ENCODE results near the gene PHC2.

PHC2 gene

GRCh38 chr1:33369081-33369480, 61.8 kb downstream of the PHC2 start:
- TF ChIP-seq CTCF (IDR thresholded peaks at IDR 0.05; ENCODE audit: extremely low read depth, missing control alignments), result no peak
- no peak for DNase-seq (ENCODE audit: low spot score)

GRCh38 chr1:33368431-33368830, 62.5 kb downstream of the PHC2 start:
- DNase-seq (ENCODE audit: low spot score), result no peak
- no peak for TF ChIP-seq CTCF (IDR thresholded peaks at IDR 0.05; ENCODE audit: extremely low read depth, missing control alignments)

- peak; percentile 91 for DNase-seq (ENCODE audit: low spot score)
- TF ChIP-seq CTCF (IDR thresholded peaks at IDR 0.05; ENCODE audit: extremely low read depth, missing control alignments), result peak; percentile 92
These were observed 63.1 kb downstream of the PHC2 start for GRCh38 chr1:33367485-33368405.

DNA sequence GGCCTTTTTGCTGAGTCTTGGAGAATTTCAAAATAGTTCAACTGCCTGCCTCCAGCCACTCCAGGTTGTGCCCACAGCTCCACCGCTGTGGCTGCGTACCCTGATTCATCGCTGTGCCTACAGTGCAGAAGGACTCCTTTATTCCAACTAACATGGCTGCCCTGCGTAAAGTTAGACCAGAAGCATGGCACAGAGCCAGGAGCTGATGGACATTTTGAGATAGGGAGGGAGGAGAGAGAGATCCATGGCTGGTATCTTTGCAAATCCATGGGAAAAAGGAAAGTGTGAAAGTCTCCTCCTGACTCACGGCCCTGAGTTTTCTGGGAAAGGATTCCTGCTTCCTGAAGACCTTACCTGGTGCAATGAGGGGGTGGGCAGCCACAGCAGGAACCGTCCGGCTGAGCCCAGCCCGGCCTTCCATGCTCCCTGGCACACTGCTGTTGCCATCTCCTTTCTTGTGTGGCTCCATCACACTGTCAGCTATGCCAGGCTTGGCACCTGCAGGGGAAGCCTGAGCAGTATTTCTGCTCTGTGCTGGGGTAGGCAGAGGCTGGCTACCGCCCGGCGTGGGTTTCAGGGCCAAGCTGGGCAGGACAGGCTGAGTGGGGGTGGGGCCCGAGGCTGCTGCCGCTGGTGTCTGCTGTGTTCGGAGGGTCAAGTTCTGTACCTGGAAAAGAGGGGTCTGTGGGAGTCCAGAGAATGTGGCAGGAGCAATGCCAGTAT, 64.0 kb downstream of the PHC2 start:
- TF ChIP-seq CTCF (IDR thresholded peaks at IDR 0.05; ENCODE audit: extremely low read depth, missing control alignments), result no peak
- DNase-seq (ENCODE audit: low spot score), result no peak

GRCh38 chr1:33365560-33365997, 65.3 kb downstream of the PHC2 start:
- DNase-seq (ENCODE audit: low spot score), result no peak
- TF ChIP-seq CTCF (IDR thresholded peaks at IDR 0.05; ENCODE audit: extremely low read depth, missing control alignments), result no peak

DNA sequence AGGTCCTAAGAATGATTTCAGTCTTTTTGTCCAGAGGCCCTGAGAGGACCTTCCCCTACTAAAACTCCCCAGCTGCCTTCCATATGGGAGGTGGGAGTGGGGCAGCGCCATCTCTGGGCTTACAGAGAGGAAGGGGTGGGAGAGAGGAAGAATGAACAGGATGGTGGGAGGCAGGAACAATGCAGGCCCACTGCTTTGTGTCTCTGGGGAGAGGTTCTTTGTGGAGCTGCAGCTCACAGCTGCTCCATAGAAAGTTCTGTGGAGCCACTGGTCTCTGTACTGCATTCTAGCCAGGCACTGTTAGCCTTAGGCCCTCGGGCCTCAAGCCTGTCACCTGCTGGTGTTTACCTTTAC, 66.4 kb downstream of the PHC2 start:
- TF ChIP-seq CTCF (IDR thresholded peaks at IDR 0.05; ENCODE audit: extremely low read depth, missing control alignments), result no peak

GRCh38 chr1:33363470-33363861, 67.4 kb downstream of the PHC2 start:
- TF ChIP-seq CTCF (IDR thresholded peaks at IDR 0.05; ENCODE audit: extremely low read depth, missing control alignments), result no peak
- no peak for DNase-seq (ENCODE audit: low spot score)

More for the DNA sequence above, 66.4 kb downstream of the PHC2 start:
- no peak for DNase-seq (ENCODE audit: low spot score)

Data from GM20000 (cell line).